HCT116 (cell line): Measurements from ENCODE around the gene BCAR1.

ENCODE experiments used
- EZH2phosphoT487 ChIP-seq: fragments of 200-600 bp; IDR thresholded peaks from 2 replicates; pipeline ENCODE4 v1.6.1; 2018; ENCODE audit warnings: antibody characterized with exemption, borderline replicate concordance
- POLR2A ChIP-seq: IDR thresholded peaks from 2 replicates; pipeline ENCODE4 v1.7.0; 2011; ENCODE audit warnings: borderline replicate concordance; ENCODE audit not compliant: insufficient read depth, insufficient read length; ENCODE audit errors: extremely low read depth
- RAD21 ChIP-seq: IDR thresholded peaks from 2 replicates; pipeline ENCODE4 v1.6.1; 2012; ENCODE audit warnings: low read depth, mild to moderate bottlenecking
- TCF7L2 ChIP-seq: IDR thresholded peaks from 2 replicates; pipeline ENCODE4 v1.7.0; 2011; ENCODE audit warnings: borderline replicate concordance, inconsistent platforms; ENCODE audit not compliant: insufficient read depth, insufficient read length; ENCODE audit errors: extremely low read depth
- YY1 ChIP-seq: IDR thresholded peaks from 2 replicates; pipeline ENCODE4 v1.6.1; 2011; ENCODE audit warnings: low read length, low read depth, moderate library complexity, mild to moderate bottlenecking; ENCODE audit not compliant: insufficient replicate concordance; ENCODE audit errors: extremely low read depth
- TF ChIP-seq, protein P1 (sequence below), 3 experiments: fragments of 200-600 bp in 1 of 3; sonication (generic) in 1 of 3; IDR thresholded peaks in 2 of 3; conservative IDR thresholded peaks in 1 of 3; 2 replicates each; pipeline ENCODE4 v1.5.1; 2012 to 2017; ENCODE audit warnings: low read depth in 2 of 3, low read length in 2 of 3, antibody characterized with exemption in 1 of 3, borderline replicate concordance in 1 of 3, control low read depth in 1 of 3, mild to moderate bottlenecking in 1 of 3, mixed read lengths in 1 of 3, mixed run types in 1 of 3, moderate library complexity in 1 of 3; ENCODE audit not compliant: insufficient read depth in 1 of 3

- TF ChIP-seq YY1 = no peak
- TF ChIP-seq, protein P1, sequence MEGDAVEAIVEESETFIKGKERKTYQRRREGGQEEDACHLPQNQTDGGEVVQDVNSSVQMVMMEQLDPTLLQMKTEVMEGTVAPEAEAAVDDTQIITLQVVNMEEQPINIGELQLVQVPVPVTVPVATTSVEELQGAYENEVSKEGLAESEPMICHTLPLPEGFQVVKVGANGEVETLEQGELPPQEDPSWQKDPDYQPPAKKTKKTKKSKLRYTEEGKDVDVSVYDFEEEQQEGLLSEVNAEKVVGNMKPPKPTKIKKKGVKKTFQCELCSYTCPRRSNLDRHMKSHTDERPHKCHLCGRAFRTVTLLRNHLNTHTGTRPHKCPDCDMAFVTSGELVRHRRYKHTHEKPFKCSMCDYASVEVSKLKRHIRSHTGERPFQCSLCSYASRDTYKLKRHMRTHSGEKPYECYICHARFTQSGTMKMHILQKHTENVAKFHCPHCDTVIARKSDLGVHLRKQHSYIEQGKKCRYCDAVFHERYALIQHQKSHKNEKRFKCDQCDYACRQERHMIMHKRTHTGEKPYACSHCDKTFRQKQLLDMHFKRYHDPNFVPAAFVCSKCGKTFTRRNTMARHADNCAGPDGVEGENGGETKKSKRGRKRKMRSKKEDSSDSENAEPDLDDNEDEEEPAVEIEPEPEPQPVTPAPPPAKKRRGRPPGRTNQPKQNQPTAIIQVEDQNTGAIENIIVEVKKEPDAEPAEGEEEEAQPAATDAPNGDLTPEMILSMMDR (IDR thresholded peaks at IDR 0.05 in 2 of 3, conservative IDR thresholded peaks at IDR 0.05 in 1 of 3; ENCODE audit: borderline replicate concordance in 1 of 3, insufficient read depth in 1 of 3, low read depth in 2 of 3, low read length in 2 of 3) = no peak
- TF ChIP-seq EZH2phosphoT487 = no peak
- no peak for TF ChIP-seq POLR2A
- TF ChIP-seq TCF7L2 = no peak
- no peak for TF ChIP-seq RAD21
Measured at GRCh38 chr16:75244844-75245758, 6.3 kb downstream of the BCAR1 start.
